Measurements from ENCODE around the gene RAET1L. TPM values are rescaled to one million over a fixed set of nuclear protein-coding genes. Genes with fewer than 3 reads are reported as not detected.

Gene RAET1L
- total and polyA plus RNA-seq, 2 donors (not counting 1 experiment from before 2014, with no cell fraction given) = not detected

GRCh38 chr6:150044621-150045145 lies 19.4 kb upstream of the RAET1L start:
- peaks cover 0 to 24% (median 9%) of the 10 kb centered on the region in 4 experiments for H3K27me3 ChIP-seq (replicated peaks in 1 of 4; ENCODE audit: control extremely low read depth in 1 of 4, control insufficient read depth in 3 of 4, insufficient read depth in 4 of 4, low read length in 3 of 4)

More at GRCh38 chr6:150044621-150045145, 19.4 kb upstream of the RAET1L start:
- no peak overlapping the region for H2AFZ ChIP-seq (ENCODE audit: insufficient read depth, low read depth, low read length, poor library complexity, severe bottlenecking)
- Mint-ChIP-seq H3K27ac (no peak overlapping the region), H3K4me1 (no peaks in the 10 kb centered on the region), H3K9me3 (ENCODE audit: insufficient read depth) (no peaks in the 10 kb centered on the region), H3K4me3 (no peak overlapping the region), H3K27me3 (peaks cover 56% of the 10 kb centered on the region)
- WGBS (ENCODE audit: insufficient coverage) = 97% methylated on average over 8 of the region's 10 CpGs
- intact Hi-C loops (cut with micrococcal nuclease) = no loop called here
- no peak overlapping the region for H3K4me2 ChIP-seq (replicated peaks; ENCODE audit: low read depth, low read length, poor library complexity, severe bottlenecking)
- H3K36me3 ChIP-seq (replicated peaks in 1 of 2; ENCODE audit: control extremely low read depth in 1 of 2, control insufficient read depth in 1 of 2, extremely low read depth in 1 of 2, insufficient read depth in 2 of 2, low read length in 1 of 2) = no peaks in the 10 kb centered on the region
- ChIA-PET POLR2A (no interaction called here), CTCF (no interaction called here)
- no peak overlapping the region for H3K4me3 ChIP-seq (ENCODE audit: control extremely low read depth in 1 of 5, extremely low read depth in 1 of 5, insufficient read depth in 1 of 5, low read depth in 2 of 5, low read length in 4 of 5)
- ATAC-seq (ENCODE audit: low read depth) (no peak), DNase-seq (no peak)
- no peaks in the 10 kb centered on the region for H3K79me2 ChIP-seq (ENCODE audit: control insufficient read depth, insufficient read depth, low read length)
- H3K27ac ChIP-seq (ENCODE audit: low read length in 2 of 2) = no peak overlapping the region
- no peaks in the 10 kb centered on the region for H3K4me1 ChIP-seq (ENCODE audit: control insufficient read depth in 2 of 2, insufficient read depth in 2 of 2, low read length in 2 of 2)
- no peak overlapping the region for H3K9ac ChIP-seq (ENCODE audit: low read length)
- TF ChIP-seq CTCF (IDR thresholded peaks at IDR 0.05) (no peak), EZH2 (IDR thresholded peaks at IDR 0.05; ENCODE audit: borderline replicate concordance, insufficient read depth, low read depth, low read length, poor library complexity, severe bottlenecking) (no peak)
- H3K9me3 ChIP-seq (ENCODE audit: control extremely low read depth in 1 of 3, control insufficient read depth in 2 of 3, insufficient read depth in 1 of 3, low read length in 2 of 3) = no peaks in the 10 kb centered on the region
- no peaks in the 10 kb centered on the region for H4K20me1 ChIP-seq (ENCODE audit: control insufficient read depth, insufficient read depth, low read length, poor library complexity, severe bottlenecking)

All from B cell (primary cell).